Spleen (tissue), 13 donors: ENCODE results near the gene KRT8. TPM values are rescaled to one million over a fixed set of nuclear protein-coding genes. Genes with fewer than 3 reads are reported as not detected.
"Not testable (repeated sequence)": the region's sequence is repeated elsewhere in the genome, so short reads cannot be mapped to it uniquely, and the experiment has no call there.

Experiments
- DNase-seq: peaks from one replicate; pipeline ENCODE4 v3.0.0-alpha.2; 2020
- H3K27ac ChIP-seq, 8 donors: fragments of 200-600 bp; sonication (generic) in 7 of 8; 1 replicate in 4 of 8; 2 replicates in 4 of 8; pipeline versions ENCODE4 v1.5.0 to v1.8.0; 2016 to 2021; ENCODE audit warnings: inconsistent platforms in 4 of 8, mild to moderate bottlenecking in 4 of 8, moderate library complexity in 1 of 8
- H3K27me3 ChIP-seq, 7 donors: fragments of 200-600 bp; sonication (generic) in 6 of 7; replicated peaks in 1 of 7; 1 replicate in 4 of 7; 2 replicates in 3 of 7; pipeline versions ENCODE4 v1.5.0 to v1.8.0; 2016 to 2021; ENCODE audit warnings: inconsistent platforms in 3 of 7, mild to moderate bottlenecking in 1 of 7
- H3K36me3 ChIP-seq, 6 donors: fragments of 200-600 bp; sonication (generic) in 5 of 6; 1 replicate in 4 of 6; 2 replicates in 2 of 6; pipeline versions ENCODE4 v1.5.0 to v1.8.0; 2016 to 2021; ENCODE audit warnings: inconsistent platforms in 2 of 6
- H3K4me1 ChIP-seq, 6 donors: fragments of 200-600 bp; sonication (generic) in 5 of 6; 1 replicate in 3 of 6; 2 replicates in 3 of 6; pipeline versions ENCODE4 v1.5.0 to v1.8.0; 2016 to 2021; ENCODE audit warnings: inconsistent platforms in 3 of 6
- H3K4me3 ChIP-seq, 8 donors: fragments of 200-600 bp; sonication (generic) in 7 of 8; 1 replicate in 4 of 8; 2 replicates in 4 of 8; pipeline versions ENCODE4 v1.5.0 to v1.8.0; 2016 to 2021; ENCODE audit warnings: inconsistent platforms in 4 of 8, mild to moderate bottlenecking in 4 of 8, moderate library complexity in 2 of 8
- H3K9me3 ChIP-seq, 8 donors: fragments of 200-600 bp; sonication (generic) in 7 of 8; 1 replicate in 4 of 8; 2 replicates in 4 of 8; pipeline versions ENCODE4 v1.5.0 to v1.8.0; 2016 to 2021; ENCODE audit warnings: inconsistent platforms in 4 of 8
- CTCF ChIP-seq, 11 experiments: fragments of 200-600 bp in 7 of 11; fragments of 450-650 bp in 4 of 11; sonication (generic) in 4 of 11; IDR thresholded peaks in 8 of 11; conservative IDR thresholded peaks in 3 of 11; 1 replicate in 7 of 11; 2 replicates in 4 of 11; pipeline versions ENCODE4 v1.4.0 to v1.8.0; 2016 to 2021; ENCODE audit warnings: antibody characterized with exemption in 11 of 11, inconsistent platforms in 4 of 11, mild to moderate bottlenecking in 1 of 11
- POLR2A ChIP-seq, 3 donors: fragments of 450-650 bp; IDR thresholded peaks; one replicate each; pipeline ENCODE4 v1.5.1; 2017; ENCODE audit warnings: antibody characterized with exemption in 3 of 3, mild to moderate bottlenecking in 1 of 3
- POLR2AphosphoS5 ChIP-seq, 3 donors: sonication (generic); formaldehyde crosslinking; IDR thresholded peaks; one replicate each; pipeline ENCODE4 v1.5.1; 2017; ENCODE audit warnings: antibody characterized with exemption in 3 of 3
- WGBS, 5 donors: extraction: QIAGEN DNeasy Blood & Tissue Kit in 3 of 5; methylation state at CpG; one replicate each; pipeline versions ENCODE4 v1.1.5 to v1.1.7; 2013 to 2018; 5-methylcytosine and 5-hydroxymethylcytosine counted together
- intact Hi-C: fragments of 100-400 bp; cut with DNase I; formaldehyde crosslinking; loops from one replicate; pipeline ENCODE4 v1.15.0; 2023; ENCODE audit warnings: low total_unique reads
- long read RNA-seq, 2 donors: transcript quantifications; one replicate each; lab custom pipeline, GENCODE V29; 2026
- polyA plus RNA-seq, 3 donors: library from polyadenylated mRNA; stranded (reverse); fragments of 200-250 nt; gene quantifications; one replicate each; pipeline ENCODE4 v1.2.1, GENCODE V29; 2013
- total RNA-seq, 7 donors: library from RNA; depleted of rRNA in 3 of 7; stranded (reverse); fragments of >200 nt in 3 of 7; fragmentation: NEBNext Ultra II Directional in 4 of 7; extraction: Animal tissue kit (Norgen Biotek cat#: 25700) in 4 of 7; gene quantifications; one replicate each; pipeline versions ENCODE4 v1.1.0 to v1.2.1, GENCODE V29; 2016 to 2021
- donor health status: healthy with polysubstance abuse.
- donor health status: DM: no; HTN: no; CAD: no; lungs with moderate emphysema.
- donor health status: DM: no; HTN: no; CAD: no.
- donor health status: Bipolar disorder and iron deficiency.
- donor health status: healthy.
- donor health status: DM: no; HTN: no; CAD: no.
- donor health status: DM: yes; HTN: yes; CAD: no.

Gene KRT8
- total RNA-seq (10 to 100 TPM in 6 of 7 donors, 1 to 10 TPM in 1; 10.0 to 23.1 (median 18.6) TPM), polyA plus RNA-seq (10 to 100 TPM; 16.3 to 21.8 (median 19.3) TPM)
- long read RNA-seq, donor 1, transcript KRT8-217 (3 exons, 2,437 nt), result major isoform, 6 of 20 reads
- long read RNA-seq, donor 1, partial matches to known transcripts, result 10 of 20 reads
- long read RNA-seq, donor 1, other reads (novel, unspliced or antisense), result 0 of 20 reads
- long read RNA-seq, donor 2, partial matches to known transcripts, result 175 of 181 reads
- long read RNA-seq, donor 2, other reads (novel, unspliced or antisense), result 0 of 181 reads

GRCh38 chr12:52904509-52905300, at the start of gene KRT8:
Gene KRT8 (minus strand): TSS chr12:52905076. CDS start chr12:52904981, 95 bp downstream.
- DNase-seq, intact Hi-C loops, H3K9me3 ChIP-seq, H3K36me3 ChIP-seq: not testable (repeated sequence)
- Histone ChIP-seq H3K4me3 (peak within 1 kb of the TSS in 6 of 8 donors; percentile 28 to 67 (median 34)), H3K4me1 (peaks cover 0 to 34% (median 19%) of the 10 kb centered on the region in 6 donors), H3K27ac (peak within 1 kb of the TSS in 7 of 8 donors; percentile 65 to 79 (median 69)), H3K27me3 (peaks cover 0 to 18% (median 0%) of the 10 kb centered on the region in 7 donors)
- WGBS, 5 donors, result 82 to 87% (median 87%) methylated on average over 30 to 33 of the region's 33 CpGs

- Histone ChIP-seq H3K36me3 (peaks cover 0 to 12% (median 0%) of the 10 kb centered on the region in 6 donors), H3K27me3 (peaks cover 0 to 18% (median 6%) of the 10 kb centered on the region in 7 donors), H3K4me1 (peaks cover 0 to 32% (median 9%) of the 10 kb centered on the region in 6 donors), H3K4me3 (no peak overlapping the region), H3K27ac (no peak overlapping the region), H3K9me3 (no peaks in the 10 kb centered on the region)
- DNase-seq, result no peak
- intact Hi-C loops, result no loop called here
- 84 to 93% (median 92%) methylated on average over 7 of the region's 7 CpGs for WGBS, 5 donors
- no peak for TF ChIP-seq CTCF (IDR thresholded peaks at IDR 0.05 in 8 of 11, conservative IDR thresholded peaks at IDR 0.05 in 3 of 11)
- TF ChIP-seq POLR2A (IDR thresholded peaks at IDR 0.05), result no peak
- TF ChIP-seq POLR2AphosphoS5 (IDR thresholded peaks at IDR 0.05), result no peak
Measured at GRCh38 chr12:52953181-52953841, 48.4 kb upstream of the KRT8 start.

DNA sequence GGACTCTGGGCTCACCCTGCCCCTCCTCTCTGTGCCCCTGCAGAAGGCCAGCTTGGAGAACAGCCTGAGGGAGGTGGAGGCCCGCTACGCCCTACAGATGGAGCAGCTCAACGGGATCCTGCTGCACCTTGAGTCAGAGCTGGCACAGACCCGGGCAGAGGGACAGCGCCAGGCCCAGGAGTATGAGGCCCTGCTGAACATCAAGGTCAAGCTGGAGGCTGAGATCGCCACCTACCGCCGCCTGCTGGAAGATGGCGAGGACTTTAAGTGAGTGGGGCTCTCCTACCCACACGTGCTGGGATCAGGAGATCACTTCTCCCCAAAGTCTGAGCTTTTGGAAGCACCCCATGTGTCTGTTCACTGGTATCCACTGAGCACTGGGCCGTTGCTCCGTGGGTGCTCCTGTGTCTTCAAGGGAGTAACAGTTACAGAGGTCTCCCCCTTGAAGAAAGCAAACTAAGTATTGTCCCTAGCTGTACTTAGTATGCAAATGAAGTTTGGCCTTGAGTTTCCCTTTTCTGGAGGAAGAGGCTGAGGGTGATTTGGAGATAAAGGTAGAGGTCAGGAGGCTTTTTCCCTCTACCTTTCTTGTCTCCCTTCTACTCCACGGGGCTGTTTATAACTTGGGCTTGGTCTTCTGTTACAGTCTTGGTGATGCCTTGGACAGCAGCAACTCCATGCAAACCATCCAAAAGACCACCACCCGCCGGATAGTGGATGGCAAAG, 47.4 kb upstream of the KRT8 start:
- intact Hi-C loops, result no loop called here
- Histone ChIP-seq H3K4me1 (peaks cover 0 to 39% (median 9%) of the 10 kb centered on the region in 6 donors), H3K9me3 (no peaks in the 10 kb centered on the region), H3K36me3 (peaks cover 0 to 12% (median 0%) of the 10 kb centered on the region in 6 donors), H3K27ac (no peak overlapping the region), H3K4me3 (no peak overlapping the region), H3K27me3 (peaks cover 0 to 27% (median 6%) of the 10 kb centered on the region in 7 donors)
- DNase-seq, result no peak
- TF ChIP-seq CTCF (IDR thresholded peaks at IDR 0.05 in 8 of 11, conservative IDR thresholded peaks at IDR 0.05 in 3 of 11) (peak in 1 of 11 experiments; percentile 26), POLR2AphosphoS5 (IDR thresholded peaks at IDR 0.05) (no peak)
- 56 to 66% (median 57%) methylated on average over 15 of the region's 15 CpGs for WGBS, 5 donors

DNA sequence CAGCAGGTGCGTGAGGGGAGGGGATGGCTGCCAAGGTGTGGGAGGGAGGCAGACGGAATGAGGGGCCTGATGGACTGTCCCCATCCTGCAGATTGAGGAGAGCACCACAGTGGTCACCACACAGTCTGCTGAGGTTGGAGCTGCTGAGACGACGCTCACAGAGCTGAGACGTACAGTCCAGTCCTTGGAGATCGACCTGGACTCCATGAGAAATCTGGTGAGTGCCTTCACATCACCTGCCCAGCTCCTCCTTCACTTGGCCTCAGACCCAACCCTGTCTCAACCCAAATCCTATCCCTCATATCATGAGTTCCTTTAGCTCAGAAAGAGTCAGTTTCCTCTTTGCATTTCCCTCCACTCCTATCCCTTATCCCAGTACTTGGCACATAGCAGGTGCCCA, 46.8 kb upstream of the KRT8 start:
- WGBS, 5 donors, result 86 to 95% (median 92%) methylated on average over 6 of the region's 6 CpGs

More for the DNA sequence above, 46.8 kb upstream of the KRT8 start:
- no peaks in the 10 kb centered on the region for H3K9me3 ChIP-seq
- intact Hi-C loops, result no loop called here
- peaks cover 0 to 39% (median 9%) of the 10 kb centered on the region in 6 donors for H3K4me1 ChIP-seq
- peaks cover 0 to 27% (median 6%) of the 10 kb centered on the region in 7 donors for H3K27me3 ChIP-seq
- H3K36me3 ChIP-seq, result peaks cover 0 to 12% (median 0%) of the 10 kb centered on the region in 6 donors
- no peak overlapping the region for H3K27ac ChIP-seq
- DNase-seq, result no peak
- H3K4me3 ChIP-seq, result no peak overlapping the region
- TF ChIP-seq POLR2AphosphoS5 (IDR thresholded peaks at IDR 0.05), result no peak
- TF ChIP-seq POLR2A (IDR thresholded peaks at IDR 0.05), result no peak
- no peak for TF ChIP-seq CTCF (IDR thresholded peaks at IDR 0.05 in 8 of 11, conservative IDR thresholded peaks at IDR 0.05 in 3 of 11)
